ENCODE data around the gene NFATC3.
"Not testable (repeated sequence)": the region's sequence is repeated elsewhere in the genome, so short reads cannot be mapped to it uniquely, and the experiment has no call there.

GRCh38 chr16:68120496-68120895, 35.3 kb downstream of the NFATC3 start:
- TF ChIP-seq POLR2A (IDR thresholded peaks at IDR 0.05; ENCODE audit: control extremely low read depth in 1 of 2, low read depth in 2 of 2, low read length in 2 of 2); ATF3 (IDR thresholded peaks at IDR 0.05; ENCODE audit: insufficient read depth, low read depth, low read length); GABPA (IDR thresholded peaks at IDR 0.05; ENCODE audit: borderline replicate concordance, insufficient read depth, low read length); ASH2L (IDR thresholded peaks at IDR 0.05; ENCODE audit: low read length); CTCF (IDR thresholded peaks at IDR 0.05; ENCODE audit: control extremely low read depth in 1 of 3, insufficient read depth in 1 of 3, low read depth in 1 of 3, low read length in 3 of 3); RNF2 (IDR thresholded peaks at IDR 0.05; ENCODE audit: borderline replicate concordance, low read depth, low read length, missing control alignments, poor library complexity, severe bottlenecking); TBP (IDR thresholded peaks at IDR 0.05; ENCODE audit: low read depth, low read length): not testable (repeated sequence)

Measured in H1 (cell line).